Mesendoderm (in vitro differentiated cells): ENCODE results near the gene SLC19A3.
"Not testable (repeated sequence)": the region's sequence is repeated elsewhere in the genome, so short reads cannot be mapped to it uniquely, and the experiment has no call there.

Source experiments
- DNase-seq: peaks from one replicate; pipeline ENCODE4 v3.0.0; 2013
- H2AK5ac ChIP-seq: 2 replicates; pipeline ENCODE4 v1.6.1; 2013; ENCODE audit warnings: low read length, inconsistent platforms
- H2BK120ac ChIP-seq: 2 replicates; pipeline ENCODE4 v1.6.1; 2013; ENCODE audit warnings: low read depth, mild to moderate bottlenecking, low read length, moderate library complexity, mixed read lengths
- H2BK15ac ChIP-seq: replicated peaks from 2 replicates; pipeline ENCODE4 v1.6.1; 2013; ENCODE audit warnings: low read depth, mild to moderate bottlenecking, moderate library complexity
- H2BK5ac ChIP-seq: 2 replicates; pipeline ENCODE4 v1.6.1; 2013; ENCODE audit warnings: low read length, inconsistent platforms
- H3K18ac ChIP-seq: 2 replicates; pipeline ENCODE4 v1.6.1; 2013; ENCODE audit warnings: mild to moderate bottlenecking, low read length, mixed read lengths
- H3K23ac ChIP-seq: one replicate; pipeline ENCODE4 v1.6.1; 2013; ENCODE audit warnings: low read length
- H3K27ac ChIP-seq: 2 replicates; pipeline ENCODE4 v1.5.1; 2013; ENCODE audit warnings: low read depth, mild to moderate bottlenecking, inconsistent platforms, low read length, moderate library complexity
- H3K27me3 ChIP-seq: 2 replicates; pipeline ENCODE4 v1.6.1; 2013; ENCODE audit warnings: low read length, control low read depth, mild to moderate bottlenecking, inconsistent platforms; ENCODE audit not compliant: insufficient read depth, poor library complexity
- H3K36me3 ChIP-seq: 2 replicates; pipeline ENCODE4 v1.6.1; 2013; ENCODE audit warnings: low read length, inconsistent platforms; ENCODE audit not compliant: control insufficient read depth, insufficient read depth
- H3K4ac ChIP-seq: one replicate; pipeline ENCODE4 v1.6.1; 2013; ENCODE audit warnings: low read depth, mild to moderate bottlenecking, low read length, moderate library complexity
- H3K4me1 ChIP-seq: 2 replicates; pipeline ENCODE4 v1.6.1; 2013; ENCODE audit warnings: low read depth, low read length, inconsistent platforms; ENCODE audit not compliant: control insufficient read depth
- H3K4me2 ChIP-seq: 2 replicates; pipeline ENCODE4 v1.6.1; 2013; ENCODE audit warnings: low read length
- H3K4me3 ChIP-seq: 2 replicates; pipeline ENCODE4 v1.5.1; 2013; ENCODE audit warnings: mild to moderate bottlenecking, low read length
- H3K56ac ChIP-seq: one replicate; pipeline ENCODE4 v1.6.1; 2013; ENCODE audit warnings: low read length
- H3K79me1 ChIP-seq: 2 replicates; pipeline ENCODE4 v1.6.1; 2013; ENCODE audit warnings: low read length, inconsistent platforms
- H3K79me2 ChIP-seq: 2 replicates; pipeline ENCODE4 v1.6.1; 2013; ENCODE audit warnings: mild to moderate bottlenecking, low read length; ENCODE audit not compliant: control insufficient read depth, insufficient read depth
- H3K9ac ChIP-seq: 2 replicates; pipeline ENCODE4 v1.6.1; 2013; ENCODE audit warnings: low read length, inconsistent platforms
- H4K5ac ChIP-seq: one replicate; pipeline ENCODE4 v1.6.1; 2013; ENCODE audit warnings: low read length
- H4K8ac ChIP-seq: one replicate; pipeline ENCODE4 v1.6.1; 2013; ENCODE audit warnings: low read depth, mild to moderate bottlenecking, control low read depth, low read length, moderate library complexity
- WGBS: extraction: QIAGEN DNeasy Blood & Tissue Kit; methylation state at CpG from one replicate; pipeline ENCODE4 v1.1.7; 2013; ENCODE audit warnings: low lambda C conversion rate, missing lambda C conversion rate; ENCODE audit not compliant: insufficient coverage; ENCODE audit errors: extremely low coverage; 5-methylcytosine and 5-hydroxymethylcytosine counted together

SLC19A3 gene

DNA sequence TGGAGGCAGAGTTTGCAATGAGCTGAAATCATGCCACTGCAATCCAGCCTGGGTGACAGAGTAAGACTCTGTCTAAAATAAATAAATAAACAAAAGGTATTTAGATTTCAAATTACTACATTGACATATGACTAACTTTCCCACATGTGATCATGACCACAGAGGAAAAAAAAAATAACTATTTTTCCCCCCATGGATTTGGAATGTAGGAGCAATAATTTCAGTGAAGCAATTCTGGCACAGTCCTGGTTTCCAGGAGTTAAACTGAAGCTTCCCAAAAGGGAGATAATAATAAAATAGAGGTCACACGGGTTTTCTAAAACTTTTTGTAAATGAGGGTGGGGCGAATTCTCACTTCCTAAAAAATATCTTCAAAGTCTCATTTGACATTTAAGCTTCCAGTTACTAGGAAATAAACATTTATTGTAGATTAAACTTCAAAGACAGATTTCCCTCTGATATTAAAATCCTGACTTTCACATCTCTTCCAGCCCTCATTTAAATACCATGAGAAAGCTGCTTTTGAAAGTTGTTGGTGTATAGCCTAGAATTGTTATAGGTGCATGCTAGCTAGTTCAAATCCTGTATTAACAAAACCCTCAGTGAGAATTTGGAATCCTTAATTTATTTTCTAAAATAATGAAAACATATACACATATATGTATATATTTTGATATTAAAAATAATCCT lies 20.7 kb downstream of the SLC19A3 start:
- Histone ChIP-seq H3K79me1 (no peaks in the 10 kb centered on the region), H3K4me2 (no peak overlapping the region), H4K8ac (no peak overlapping the region), H3K4ac (no peak overlapping the region), H3K4me3 (no peak overlapping the region), H3K18ac (no peak overlapping the region), H3K23ac (no peak overlapping the region), H3K56ac (no peak overlapping the region), H2BK5ac (no peak overlapping the region), H2BK15ac (no peak overlapping the region), H3K27ac (no peak overlapping the region), H3K79me2 (no peaks in the 10 kb centered on the region), H3K27me3 (no peaks in the 10 kb centered on the region), H2BK120ac (no peak overlapping the region), H3K36me3 (no peaks in the 10 kb centered on the region), H4K5ac (no peak overlapping the region), H3K4me1 (no peaks in the 10 kb centered on the region), H3K9ac (no peak overlapping the region), H2AK5ac (no peak overlapping the region)
- no peak for DNase-seq
- no CpG with 5 or more reads among the region's 2 CpGs for WGBS

DNA sequence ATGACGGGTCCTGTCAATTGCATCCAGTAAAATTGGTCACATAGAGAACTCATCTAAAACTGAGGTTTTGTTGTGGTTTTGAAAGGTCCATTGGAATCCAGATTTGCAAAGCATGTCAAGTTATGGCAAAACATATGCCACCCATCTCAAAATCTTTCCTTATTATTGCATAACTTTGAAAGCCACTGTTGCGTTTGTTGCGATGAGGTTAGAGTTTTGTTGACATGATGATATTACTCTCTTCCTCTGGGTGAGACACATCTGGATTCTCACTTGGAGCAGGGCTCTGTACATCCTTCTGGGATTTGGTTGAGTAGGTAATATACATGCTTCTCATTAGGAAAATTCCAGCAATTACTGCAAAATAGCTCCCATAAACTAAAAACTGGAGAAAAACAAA lies 30.6 kb downstream of the SLC19A3 start:
- H3K79me1 ChIP-seq, result no peaks in the 10 kb centered on the region
- H2BK5ac ChIP-seq, result no peak overlapping the region
- H3K27ac ChIP-seq, result no peak overlapping the region
- H3K4me1 ChIP-seq, result no peaks in the 10 kb centered on the region
- H2BK15ac ChIP-seq, result no peak overlapping the region
- H4K8ac ChIP-seq, result no peak overlapping the region
- H2BK120ac ChIP-seq, result no peak overlapping the region
- H3K27me3 ChIP-seq, result no peaks in the 10 kb centered on the region
- H3K56ac ChIP-seq, result no peak overlapping the region
- H2AK5ac ChIP-seq, result no peak overlapping the region
- no peak overlapping the region for H4K5ac ChIP-seq
- no peak overlapping the region for H3K4ac ChIP-seq
- H3K36me3 ChIP-seq, result no peaks in the 10 kb centered on the region
- DNase-seq, result no peak
- no CpG with 5 or more reads among the region's 3 CpGs for WGBS
- H3K79me2 ChIP-seq, result no peaks in the 10 kb centered on the region
- no peak overlapping the region for H3K9ac ChIP-seq
- no peak overlapping the region for H3K4me3 ChIP-seq
- no peak overlapping the region for H3K4me2 ChIP-seq
- H3K18ac ChIP-seq, result no peak overlapping the region
- H3K23ac ChIP-seq, result no peak overlapping the region

DNA sequence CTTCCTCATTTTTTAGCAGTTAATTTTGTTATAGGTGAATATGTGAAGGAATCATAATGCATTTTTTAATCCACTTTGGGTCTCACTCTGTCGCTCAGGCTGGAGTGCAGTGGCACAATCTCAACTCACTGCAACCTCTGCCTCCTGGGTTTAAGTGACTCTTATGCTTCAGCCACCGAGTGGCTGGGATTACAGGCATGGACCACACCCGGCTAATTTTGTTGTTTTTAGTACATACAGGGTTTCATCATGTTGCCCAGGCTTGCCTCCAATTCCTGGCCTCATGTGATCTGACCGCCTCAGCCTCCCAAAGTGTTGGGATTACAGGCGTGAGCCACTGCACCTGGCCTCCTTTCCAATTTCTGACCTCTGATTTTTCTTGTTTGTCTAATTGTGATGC lies 33.6 kb downstream of the SLC19A3 start:
- no peak overlapping the region for H3K23ac ChIP-seq
- no peak overlapping the region for H2BK120ac ChIP-seq
- no peak overlapping the region for H3K4me2 ChIP-seq
- no peak overlapping the region for H3K4me3 ChIP-seq
- H3K9ac ChIP-seq, result no peak overlapping the region
- no peaks in the 10 kb centered on the region for H3K79me2 ChIP-seq
- no peak overlapping the region for H2BK5ac ChIP-seq
- no peak overlapping the region for H3K27ac ChIP-seq
- no peak overlapping the region for H2BK15ac ChIP-seq
- H3K27me3 ChIP-seq, result no peaks in the 10 kb centered on the region
- H3K18ac ChIP-seq, result no peak overlapping the region
- H3K4me1 ChIP-seq, result no peaks in the 10 kb centered on the region
- H3K56ac ChIP-seq, result no peak overlapping the region
- no peak overlapping the region for H2AK5ac ChIP-seq
- H4K8ac ChIP-seq, result no peak overlapping the region
- WGBS, result no CpG with 5 or more reads among the region's 5 CpGs
- H4K5ac ChIP-seq, result no peak overlapping the region
- no peak for DNase-seq
- no peaks in the 10 kb centered on the region for H3K79me1 ChIP-seq
- no peaks in the 10 kb centered on the region for H3K36me3 ChIP-seq
- no peak overlapping the region for H3K4ac ChIP-seq

DNA sequence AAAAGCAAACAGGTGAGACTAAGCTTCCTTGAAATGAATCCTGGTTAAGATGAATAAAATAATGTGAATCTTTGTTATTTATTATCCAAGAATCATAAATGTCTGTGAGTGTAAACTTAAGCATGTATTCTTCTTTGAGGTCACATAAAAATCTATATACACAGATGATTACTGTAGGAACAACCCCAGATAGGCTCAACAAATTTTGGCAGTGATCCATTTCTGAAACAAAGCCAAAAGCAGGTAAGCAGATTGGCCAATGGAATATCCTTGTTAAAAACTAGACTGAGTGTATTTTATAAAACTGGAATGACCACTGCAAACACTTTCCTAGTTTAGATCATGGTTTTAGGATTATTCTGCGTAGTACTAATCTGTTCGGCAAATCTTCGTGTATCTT lies 39.9 kb downstream of the SLC19A3 start:
- Histone ChIP-seq H2BK5ac (no peak overlapping the region), H2AK5ac (no peak overlapping the region), H3K23ac (no peak overlapping the region), H4K5ac (no peak overlapping the region), H3K79me1 (no peaks in the 10 kb centered on the region), H4K8ac (no peak overlapping the region), H2BK15ac (no peak overlapping the region), H3K4me3 (no peak overlapping the region), H3K27me3 (no peaks in the 10 kb centered on the region), H3K9ac (no peak overlapping the region), H3K18ac (no peak overlapping the region), H3K36me3 (no peaks in the 10 kb centered on the region), H3K4me2 (no peak overlapping the region), H3K27ac (no peak overlapping the region), H3K56ac (no peak overlapping the region), H2BK120ac (no peak overlapping the region), H3K4ac (no peak overlapping the region), H3K79me2 (no peaks in the 10 kb centered on the region), H3K4me1 (no peaks in the 10 kb centered on the region)
- no CpG with 5 or more reads among the region's 3 CpGs for WGBS
- no peak for DNase-seq

DNA sequence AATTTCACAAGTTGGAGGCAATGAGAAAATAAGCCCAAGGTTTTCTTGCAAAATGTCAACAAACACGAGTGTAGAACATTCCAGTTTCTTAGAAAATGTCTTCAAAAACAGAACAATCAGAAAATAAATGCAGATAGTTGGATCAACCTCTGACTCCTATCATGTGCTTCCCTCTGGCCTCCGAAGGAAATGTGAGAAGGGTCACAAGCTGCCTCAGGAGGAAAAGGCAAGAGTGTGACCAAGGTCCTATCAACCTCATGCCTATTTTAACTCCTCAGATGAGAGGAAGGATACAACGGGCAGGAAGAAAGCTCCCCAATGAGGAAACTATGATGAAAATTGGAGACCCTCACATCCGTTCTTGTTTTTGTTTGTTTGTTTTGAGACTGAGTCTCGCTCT lies 43.3 kb downstream of the SLC19A3 start:
- no CpG with 5 or more reads among the region's 5 CpGs for WGBS
- H3K79me1 ChIP-seq, result no peaks in the 10 kb centered on the region

DNA sequence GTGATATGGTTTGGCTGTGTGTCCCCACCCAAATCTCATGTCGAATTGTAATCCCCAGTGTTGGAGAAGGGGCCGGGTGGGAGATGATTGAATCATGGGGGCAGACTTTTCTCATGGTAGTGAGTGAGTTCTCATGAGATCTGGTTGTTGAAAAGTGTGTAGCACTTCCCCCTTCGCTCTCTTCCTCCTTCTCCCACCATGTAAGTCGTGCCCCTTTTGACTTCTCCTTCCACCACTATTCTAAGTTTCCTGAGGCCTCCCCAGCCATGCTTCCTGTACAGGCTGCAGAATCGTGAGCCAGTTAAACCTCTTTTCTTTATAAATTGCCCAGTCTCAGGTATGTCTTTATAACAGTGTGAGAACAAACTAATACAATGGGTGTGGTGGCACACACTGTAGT lies 44.2 kb downstream of the SLC19A3 start:
- not testable (repeated sequence) for H2BK5ac ChIP-seq, H3K4ac ChIP-seq, H3K4me2 ChIP-seq, H3K4me3 ChIP-seq, H3K79me1 ChIP-seq, H2BK15ac ChIP-seq, H3K9ac ChIP-seq, DNase-seq, H3K56ac ChIP-seq, H3K27me3 ChIP-seq, H3K23ac ChIP-seq, H2BK120ac ChIP-seq, H3K4me1 ChIP-seq, H4K5ac ChIP-seq, H3K79me2 ChIP-seq, H3K27ac ChIP-seq, H3K36me3 ChIP-seq, H4K8ac ChIP-seq, H2AK5ac ChIP-seq
- H3K18ac ChIP-seq, result peak overlapping the region; percentile 39
- WGBS, result no CpG with 5 or more reads among the region's 5 CpGs

More for the DNA sequence above, 43.3 kb downstream of the SLC19A3 start:
- H3K56ac ChIP-seq, result no peak overlapping the region
- no peak overlapping the region for H4K5ac ChIP-seq
- H3K27ac ChIP-seq, result no peak overlapping the region
- no peak overlapping the region for H2BK5ac ChIP-seq
- no peak overlapping the region for H2AK5ac ChIP-seq
- no peaks in the 10 kb centered on the region for H3K27me3 ChIP-seq
- H3K4ac ChIP-seq, result no peak overlapping the region
- H3K79me2 ChIP-seq, result no peaks in the 10 kb centered on the region
- no peak overlapping the region for H3K18ac ChIP-seq
- no peak overlapping the region for H2BK120ac ChIP-seq
- peak; percentile 15 for DNase-seq
- H3K4me3 ChIP-seq, result no peak overlapping the region
- H4K8ac ChIP-seq, result no peak overlapping the region
- no peaks in the 10 kb centered on the region for H3K4me1 ChIP-seq
- H3K4me2 ChIP-seq, result no peak overlapping the region
- no peak overlapping the region for H3K23ac ChIP-seq
- no peak overlapping the region for H2BK15ac ChIP-seq
- no peak overlapping the region for H3K9ac ChIP-seq
- H3K36me3 ChIP-seq, result no peaks in the 10 kb centered on the region
